PFSK-1 (cell line): Measurements from ENCODE around the gene OGFR.

Source experiments
- FOXP2 ChIP-seq: optimal IDR thresholded peaks from 2 replicates; pipeline ENCODE3; 2011; ENCODE audit warnings: borderline replicate concordance, control low read depth, inconsistent platforms; ENCODE audit not compliant: insufficient read depth; ENCODE audit errors: extremely low read length, extremely low read depth
- POLR2AphosphoS5 ChIP-seq: IDR thresholded peaks from 2 replicates; pipeline ENCODE4 v1.6.1; 2012; ENCODE audit warnings: low read depth, mild to moderate bottlenecking, control low read depth, low read length, moderate library complexity
- REST ChIP-seq, 2 experiments: IDR thresholded peaks; 2 replicates each; pipeline versions ENCODE4 v1.6.1 to v1.8.0; 2011 to 2012; ENCODE audit warnings: low read depth in 2 of 2, low read length in 2 of 2, control low read depth in 1 of 2, inconsistent platforms in 1 of 2, mild to moderate bottlenecking in 1 of 2, moderate library complexity in 1 of 2; ENCODE audit not compliant: insufficient read depth in 1 of 2
- TAF1 ChIP-seq: IDR thresholded peaks from 2 replicates; pipeline ENCODE4 v1.6.1; 2012; ENCODE audit warnings: low read length, control low read depth, borderline replicate concordance; ENCODE audit not compliant: insufficient read depth

DNA sequence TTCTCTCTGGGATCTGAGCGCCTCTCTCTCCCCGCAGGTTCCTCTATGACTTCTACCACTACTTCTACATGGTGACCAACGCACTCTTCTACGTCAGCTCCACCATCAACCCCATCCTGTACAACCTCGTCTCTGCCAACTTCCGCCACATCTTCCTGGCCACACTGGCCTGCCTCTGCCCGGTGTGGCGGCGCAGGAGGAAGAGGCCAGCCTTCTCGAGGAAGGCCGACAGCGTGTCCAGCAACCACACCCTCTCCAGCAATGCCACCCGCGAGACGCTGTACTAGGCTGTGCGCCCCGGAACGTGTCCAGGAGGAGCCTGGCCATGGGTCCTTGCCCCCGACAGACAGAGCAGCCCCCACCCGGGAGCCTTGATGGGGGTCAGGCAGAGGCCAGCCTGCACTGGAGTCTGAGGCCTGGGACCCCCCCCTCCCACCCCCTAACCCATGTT lies 44.6 kb upstream of the OGFR start:
- TF ChIP-seq FOXP2 (no peak), REST (IDR thresholded peaks at IDR 0.05; ENCODE audit: insufficient read depth in 1 of 2, low read depth in 2 of 2, low read length in 2 of 2) (no peak), POLR2AphosphoS5 (no peak), TAF1 (no peak)
